ENCODE results near the gene EPB41L4B. TPM values are rescaled to one million over a fixed set of nuclear protein-coding genes. Genes with fewer than 3 reads are reported as not detected.
"Not testable (repeated sequence)": the region's sequence is repeated elsewhere in the genome, so short reads cannot be mapped to it uniquely, and the experiment has no call there.

EPB41L4B gene
- total RNA-seq, result 5.2 to 5.5 TPM (median 5.3 TPM) in 3 replicates

DNA sequence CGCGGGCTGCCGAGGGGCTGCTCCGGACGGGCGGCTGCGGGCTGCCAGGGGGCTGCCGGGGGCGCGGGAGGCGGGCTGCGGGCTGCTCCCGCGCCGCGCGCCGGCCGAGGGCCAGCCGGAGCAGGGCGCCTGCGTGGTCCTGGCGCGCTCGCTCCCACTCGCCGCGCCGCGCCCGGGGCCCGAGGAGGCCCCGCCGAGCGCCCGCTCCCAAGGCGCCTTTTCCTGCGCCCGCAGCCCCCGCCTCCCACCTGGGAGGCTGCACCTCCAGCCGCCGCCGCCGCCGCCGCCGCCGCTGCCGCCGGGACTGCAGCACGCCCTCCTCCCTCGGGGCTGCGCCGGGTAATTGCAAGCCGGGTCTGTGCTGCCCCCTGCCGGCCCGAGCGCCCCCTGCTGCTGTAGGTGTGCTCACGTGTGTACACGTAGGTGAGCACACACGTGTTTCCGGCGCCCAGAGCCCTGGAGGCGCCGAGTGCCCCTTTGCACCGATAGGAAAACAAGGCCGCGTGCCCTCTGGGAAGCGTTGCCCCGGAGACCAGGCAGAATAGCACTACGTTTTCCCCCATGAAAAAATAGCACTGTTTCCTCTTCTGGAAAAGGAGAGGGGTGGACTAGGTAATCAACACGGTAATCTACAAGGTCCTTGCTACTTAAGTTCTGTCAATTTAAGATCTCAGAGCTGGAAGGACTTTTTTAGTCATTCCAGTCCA is at the start of gene EPB41L4B:
Gene EPB41L4B, minus strand, starts transcription at position 318 of the 707 bp plus-strand sequence. CDS start 613 bp downstream, outside the sequence.
- Mint-ChIP-seq H3K36me3 (no peaks in the 10 kb centered on the region), H3K4me3 (peak within 1 kb of the TSS; percentile 82), H3K4me1 (peaks cover 26% of the 10 kb centered on the region), H3K9me3 (no peaks in the 10 kb centered on the region), H3K27me3 (ENCODE audit: low read depth) (peaks cover 35% of the 10 kb centered on the region), H3K27ac (peak within 1 kb of the TSS; percentile 87)
- TF ChIP-seq, protein P1, sequence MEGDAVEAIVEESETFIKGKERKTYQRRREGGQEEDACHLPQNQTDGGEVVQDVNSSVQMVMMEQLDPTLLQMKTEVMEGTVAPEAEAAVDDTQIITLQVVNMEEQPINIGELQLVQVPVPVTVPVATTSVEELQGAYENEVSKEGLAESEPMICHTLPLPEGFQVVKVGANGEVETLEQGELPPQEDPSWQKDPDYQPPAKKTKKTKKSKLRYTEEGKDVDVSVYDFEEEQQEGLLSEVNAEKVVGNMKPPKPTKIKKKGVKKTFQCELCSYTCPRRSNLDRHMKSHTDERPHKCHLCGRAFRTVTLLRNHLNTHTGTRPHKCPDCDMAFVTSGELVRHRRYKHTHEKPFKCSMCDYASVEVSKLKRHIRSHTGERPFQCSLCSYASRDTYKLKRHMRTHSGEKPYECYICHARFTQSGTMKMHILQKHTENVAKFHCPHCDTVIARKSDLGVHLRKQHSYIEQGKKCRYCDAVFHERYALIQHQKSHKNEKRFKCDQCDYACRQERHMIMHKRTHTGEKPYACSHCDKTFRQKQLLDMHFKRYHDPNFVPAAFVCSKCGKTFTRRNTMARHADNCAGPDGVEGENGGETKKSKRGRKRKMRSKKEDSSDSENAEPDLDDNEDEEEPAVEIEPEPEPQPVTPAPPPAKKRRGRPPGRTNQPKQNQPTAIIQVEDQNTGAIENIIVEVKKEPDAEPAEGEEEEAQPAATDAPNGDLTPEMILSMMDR (IDR thresholded peaks at IDR 0.05; ENCODE audit: unreplicated experiment), result peak; percentile 91
- DNase-seq (ENCODE audit: low spot score in 2 of 2, unreplicated experiment in 2 of 2), result peak; percentile 89 to 97

DNA sequence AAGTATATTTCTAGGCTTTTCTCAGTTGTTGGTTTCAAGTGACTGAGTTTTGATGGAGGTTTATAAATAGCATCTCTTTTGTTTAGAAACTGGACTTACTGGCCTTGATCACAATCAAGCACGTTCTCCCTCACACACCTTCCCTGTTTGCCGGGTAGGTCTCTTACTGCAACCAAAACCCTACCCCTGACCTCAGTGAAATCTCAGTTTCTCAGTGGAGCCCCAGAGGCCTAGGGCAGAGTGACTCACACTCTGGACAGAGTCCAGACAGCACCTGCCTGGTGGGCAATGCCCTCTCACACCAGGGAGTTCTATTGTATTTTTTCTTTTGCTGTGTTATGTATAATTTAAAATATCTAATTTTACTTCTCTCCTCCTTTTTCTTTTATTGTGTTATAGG is 48.4 kb upstream of the EPB41L4B start:
- peaks cover 16% of the 10 kb centered on the region for H3K9me3 Mint-ChIP-seq
- H3K27me3 Mint-ChIP-seq (ENCODE audit: low read depth), result no peaks in the 10 kb centered on the region
- TF ChIP-seq, protein P1 (IDR thresholded peaks at IDR 0.05; ENCODE audit: unreplicated experiment), result no peak
- DNase-seq (ENCODE audit: low spot score in 2 of 2, unreplicated experiment in 2 of 2), result no peak
- no peak overlapping the region for H3K27ac Mint-ChIP-seq
- H3K36me3 Mint-ChIP-seq, result peaks cover 5% of the 10 kb centered on the region
- no peak overlapping the region for H3K4me3 Mint-ChIP-seq
- no peaks in the 10 kb centered on the region for H3K4me1 Mint-ChIP-seq

DNA sequence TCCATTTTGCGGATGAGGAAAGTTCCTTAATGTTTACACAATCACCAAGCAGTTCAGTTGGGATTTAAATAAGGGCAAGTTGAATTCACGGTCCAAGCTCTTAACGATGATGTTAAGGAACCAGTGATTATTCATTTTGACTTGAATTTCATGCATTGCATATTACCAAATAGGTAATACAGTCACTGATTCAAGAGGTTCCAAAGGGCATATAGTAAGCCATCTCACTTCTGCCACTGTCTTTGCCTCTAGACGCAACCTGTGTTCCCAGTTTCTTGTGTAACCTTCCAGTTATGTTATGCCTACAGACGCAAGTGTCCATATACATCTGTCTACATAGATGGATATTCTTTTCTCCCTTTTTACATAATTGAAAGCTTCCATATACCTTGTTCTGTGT is 39.9 kb upstream of the EPB41L4B start:
- no peak for DNase-seq (ENCODE audit: low spot score in 2 of 2, unreplicated experiment in 2 of 2)
- Mint-ChIP-seq H3K36me3 (no peaks in the 10 kb centered on the region), H3K9me3 (no peaks in the 10 kb centered on the region), H3K27ac (no peak overlapping the region), H3K4me3 (no peak overlapping the region), H3K4me1 (no peaks in the 10 kb centered on the region), H3K27me3 (ENCODE audit: low read depth) (peaks cover 2% of the 10 kb centered on the region)
- TF ChIP-seq, protein P1 (IDR thresholded peaks at IDR 0.05; ENCODE audit: unreplicated experiment), result no peak

DNA sequence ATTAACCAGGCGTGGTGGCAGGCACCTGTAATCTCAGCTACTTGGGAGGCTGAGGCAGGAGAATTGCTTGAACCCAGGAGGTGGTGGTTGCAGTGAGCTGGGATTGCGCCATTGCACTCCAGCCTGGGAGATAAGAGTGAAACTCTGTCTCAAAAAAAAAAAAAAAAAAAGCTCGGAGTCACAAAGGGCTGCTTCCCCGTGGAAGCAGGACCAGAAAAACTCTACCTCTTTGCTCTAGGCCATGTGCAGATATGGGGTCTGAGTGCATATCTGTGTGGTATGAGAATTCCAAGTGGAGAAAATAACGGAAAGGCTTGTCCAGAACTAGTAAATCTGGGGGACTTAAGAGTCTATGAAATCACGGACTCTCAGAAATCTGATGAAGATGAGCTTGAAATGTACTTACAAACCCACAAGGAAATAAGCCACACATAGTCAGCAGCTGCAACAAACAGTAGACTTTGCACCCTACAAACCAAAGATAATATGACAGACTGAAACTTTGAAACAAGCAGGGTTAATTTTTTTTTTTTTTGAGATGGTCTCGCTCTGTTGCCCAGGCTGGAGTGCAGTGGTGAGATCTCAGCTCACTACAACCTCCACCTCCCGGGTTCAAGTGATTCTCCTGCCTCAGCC is 38.2 kb upstream of the EPB41L4B start:
- not testable (repeated sequence) for H3K9me3 Mint-ChIP-seq; H3K27ac Mint-ChIP-seq; H3K4me1 Mint-ChIP-seq; H3K36me3 Mint-ChIP-seq; DNase-seq (ENCODE audit: low spot score in 2 of 2, unreplicated experiment in 2 of 2); H3K27me3 Mint-ChIP-seq (ENCODE audit: low read depth); H3K4me3 Mint-ChIP-seq

DNA sequence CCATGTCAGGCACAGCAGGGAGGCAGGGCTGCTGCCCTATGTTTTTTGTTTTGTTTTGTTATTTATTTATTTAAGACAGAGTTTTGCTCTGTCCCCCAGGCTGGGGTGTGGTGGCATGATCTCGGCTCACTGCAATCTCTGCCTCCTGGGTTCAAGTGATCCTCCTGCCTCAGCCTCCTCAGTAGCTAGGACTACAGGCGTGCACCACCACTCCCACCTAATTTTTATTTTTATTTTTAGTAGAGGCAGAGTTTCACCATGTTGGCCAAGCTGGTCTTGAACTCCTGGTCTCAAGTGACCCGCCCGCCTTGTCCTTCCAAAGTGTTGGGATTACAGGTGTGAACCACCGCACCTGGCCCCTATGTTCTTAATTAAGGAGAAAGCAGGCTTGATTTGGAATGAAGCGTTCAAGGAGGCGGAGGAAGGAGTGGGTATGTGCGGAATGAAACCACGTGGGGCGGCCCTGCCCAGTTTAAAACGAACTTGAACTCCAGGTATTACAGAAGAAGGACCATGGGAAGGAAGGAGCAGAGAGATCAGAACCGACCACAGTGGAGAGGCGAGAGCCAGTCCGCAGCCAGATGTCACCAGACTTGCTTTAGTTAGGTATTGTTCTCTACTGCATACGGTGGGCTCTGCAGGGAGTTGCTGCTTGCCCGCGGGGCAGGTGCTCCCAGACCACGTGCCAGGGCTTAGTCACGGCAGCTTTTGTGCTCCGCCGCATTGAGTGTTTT is 34.9 kb upstream of the EPB41L4B start:
- Mint-ChIP-seq H3K36me3 (no peaks in the 10 kb centered on the region), H3K27ac (no peak overlapping the region), H3K27me3 (ENCODE audit: low read depth) (peaks cover 2% of the 10 kb centered on the region), H3K4me3 (no peak overlapping the region), H3K9me3 (no peaks in the 10 kb centered on the region), H3K4me1 (no peaks in the 10 kb centered on the region)
- TF ChIP-seq, protein P1 (IDR thresholded peaks at IDR 0.05; ENCODE audit: unreplicated experiment), result no peak
- DNase-seq (ENCODE audit: low spot score in 2 of 2, unreplicated experiment in 2 of 2), result no peak

DNA sequence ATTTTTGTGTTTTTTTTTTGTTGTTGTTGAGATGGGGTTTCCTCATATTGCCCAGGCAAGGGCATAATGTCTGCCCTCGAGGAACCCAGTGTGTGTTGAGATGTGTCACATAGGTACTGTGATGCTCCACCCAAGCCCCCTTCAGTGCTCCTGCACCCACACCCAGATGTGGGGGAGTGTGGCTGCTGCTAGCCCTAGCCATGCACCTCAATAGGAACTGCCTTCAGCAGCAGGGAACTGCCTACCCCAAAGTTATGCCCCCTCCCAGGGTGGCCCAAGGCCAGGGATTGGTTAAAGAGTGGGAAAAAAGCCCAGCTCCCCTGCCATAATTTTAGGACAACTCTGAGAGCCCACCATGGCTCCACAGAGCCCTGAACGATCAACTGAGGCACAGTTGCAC is 33.3 kb upstream of the EPB41L4B start:
- Mint-ChIP-seq H3K36me3 (no peaks in the 10 kb centered on the region), H3K4me1 (peaks cover under 1% of the 10 kb centered on the region)

More for the DNA sequence above, 33.3 kb upstream of the EPB41L4B start:
- TF ChIP-seq, protein P1 (IDR thresholded peaks at IDR 0.05; ENCODE audit: unreplicated experiment), result no peak
- DNase-seq (ENCODE audit: low spot score in 2 of 2, unreplicated experiment in 2 of 2), result no peak
- Mint-ChIP-seq H3K27me3 (ENCODE audit: low read depth) (peaks cover 2% of the 10 kb centered on the region), H3K27ac (no peak overlapping the region), H3K9me3 (no peaks in the 10 kb centered on the region), H3K4me3 (no peak overlapping the region)

Data from mesothelial cell of epicardium (in vitro differentiated cells).